Transverse colon (tissue), 4 donors: Measurements from ENCODE around the gene FBP2.

Experiments
- CTCF ChIP-seq, 5 experiments: fragments of 200-600 bp in 3 of 5; fragments of 450-650 bp in 2 of 5; sonication (generic) in 3 of 5; IDR thresholded peaks; 1 replicate in 2 of 5; 2 replicates in 3 of 5; pipeline ENCODE4 v1.5.1; 2016 to 2017; ENCODE audit warnings: antibody characterized with exemption in 5 of 5, inconsistent platforms in 3 of 5, mild to moderate bottlenecking in 2 of 5, moderate library complexity in 1 of 5
- POLR2A ChIP-seq: fragments of 450-650 bp; IDR thresholded peaks from one replicate; pipeline ENCODE4 v1.6.1; 2016; ENCODE audit warnings: antibody characterized with exemption, mild to moderate bottlenecking, moderate library complexity
- POLR2AphosphoS5 ChIP-seq, 3 donors: sonication (generic); formaldehyde crosslinking; IDR thresholded peaks; one replicate each; pipeline ENCODE4 v1.6.1; 2016; ENCODE audit warnings: antibody characterized with exemption in 3 of 3

GRCh38 chr9:94638335-94639060, 44.9 kb upstream of the FBP2 start:
- TF ChIP-seq CTCF (IDR thresholded peaks at IDR 0.05) (no peak), POLR2AphosphoS5 (IDR thresholded peaks at IDR 0.05) (no peak), POLR2A (no peak)
